Liver (tissue), 3 donors: ENCODE measurements around the gene ZNF544.
A peak's percentile ranks its signal among the peaks of the same experiment; 100 is the strongest.

Experiments
- ATF3 ChIP-seq: IDR thresholded peaks from 2 replicates; pipeline ENCODE4 v1.6.1; 2016; ENCODE audit warnings: antibody characterized with exemption
- GABPA ChIP-seq, 2 donors: IDR thresholded peaks in 1 of 2; conservative IDR thresholded peaks in 1 of 2; 2 replicates each; pipeline ENCODE4 v1.6.1; 2016; ENCODE audit warnings: antibody characterized with exemption in 2 of 2, mild to moderate bottlenecking in 1 of 2, moderate library complexity in 1 of 2
- JUND ChIP-seq, 2 donors: IDR thresholded peaks; 2 replicates each; pipeline ENCODE4 v1.6.1; 2016; ENCODE audit warnings: antibody characterized with exemption in 2 of 2
- MAX ChIP-seq: IDR thresholded peaks from 2 replicates; pipeline ENCODE4 v1.6.1; 2016; ENCODE audit warnings: antibody characterized with exemption
- RXRA ChIP-seq, 2 donors: IDR thresholded peaks; 2 replicates each; pipeline ENCODE4 v1.6.1; 2017 to 2018; ENCODE audit warnings: antibody characterized with exemption in 2 of 2, mild to moderate bottlenecking in 1 of 2
- YY1 ChIP-seq: IDR thresholded peaks from 2 replicates; pipeline ENCODE4 v1.6.1; 2016; ENCODE audit warnings: antibody characterized with exemption, mild to moderate bottlenecking
- ZBTB33 ChIP-seq: IDR thresholded peaks from 2 replicates; pipeline ENCODE4 v1.6.1; 2016; ENCODE audit warnings: antibody characterized with exemption
- TF ChIP-seq, protein P1 (sequence below): fragments of 150-350 bp; IDR thresholded peaks from 2 replicates; pipeline ENCODE4 v1.5.1; 2017; ENCODE audit warnings: improper control_type of control experiment, low read depth, low read length; ENCODE audit not compliant: missing input control
- TF ChIP-seq, protein P2 (sequence below): IDR thresholded peaks from 2 replicates; pipeline ENCODE4 v1.6.1; 2016; ENCODE audit warnings: antibody characterized with exemption, mild to moderate bottlenecking
- donor health status: healthy.
- donor health status: healthy.

DNA sequence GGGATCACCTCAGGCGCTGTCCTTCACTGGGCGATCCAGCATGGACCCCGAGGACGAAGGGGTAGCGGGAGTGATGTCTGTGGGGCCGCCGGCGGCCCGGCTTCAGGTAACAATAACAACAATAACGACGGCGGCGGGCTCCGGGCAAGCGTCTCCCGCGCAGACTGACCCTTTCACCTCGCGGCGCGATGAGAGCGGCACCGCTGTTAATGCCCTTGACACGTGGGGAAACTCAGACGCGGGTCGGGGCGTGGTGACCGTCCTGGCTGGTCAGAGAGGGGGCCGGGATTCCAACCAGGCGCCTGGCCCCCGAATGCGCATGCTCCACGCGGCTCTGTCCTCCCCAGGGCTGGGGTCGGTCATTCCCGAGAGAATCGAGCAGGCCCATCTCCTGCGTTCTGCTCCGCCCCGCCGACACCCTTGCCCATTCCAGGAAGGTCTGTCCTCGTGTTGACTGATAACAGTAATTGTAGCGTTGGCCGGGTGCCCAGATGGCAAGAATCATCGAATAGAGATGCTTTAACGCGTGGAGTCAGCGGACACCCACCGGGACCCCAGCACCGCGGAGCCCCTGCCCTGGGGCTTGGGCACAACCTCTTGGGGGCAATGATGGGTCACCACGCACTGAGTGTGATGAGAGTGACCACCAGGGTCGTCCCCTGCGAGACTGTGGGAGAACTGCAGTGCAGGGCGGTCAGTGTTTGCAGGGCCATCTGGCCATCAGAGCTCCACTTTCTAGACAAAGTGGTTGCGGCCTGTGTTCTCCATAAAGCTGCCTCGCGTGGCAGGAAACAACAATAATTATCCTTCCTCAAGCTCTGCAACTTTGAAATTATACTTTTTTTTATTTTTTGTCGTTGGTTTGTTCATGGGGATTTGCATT is 50.6 kb downstream of the ZNF544 start:
- TF ChIP-seq, protein P1, sequence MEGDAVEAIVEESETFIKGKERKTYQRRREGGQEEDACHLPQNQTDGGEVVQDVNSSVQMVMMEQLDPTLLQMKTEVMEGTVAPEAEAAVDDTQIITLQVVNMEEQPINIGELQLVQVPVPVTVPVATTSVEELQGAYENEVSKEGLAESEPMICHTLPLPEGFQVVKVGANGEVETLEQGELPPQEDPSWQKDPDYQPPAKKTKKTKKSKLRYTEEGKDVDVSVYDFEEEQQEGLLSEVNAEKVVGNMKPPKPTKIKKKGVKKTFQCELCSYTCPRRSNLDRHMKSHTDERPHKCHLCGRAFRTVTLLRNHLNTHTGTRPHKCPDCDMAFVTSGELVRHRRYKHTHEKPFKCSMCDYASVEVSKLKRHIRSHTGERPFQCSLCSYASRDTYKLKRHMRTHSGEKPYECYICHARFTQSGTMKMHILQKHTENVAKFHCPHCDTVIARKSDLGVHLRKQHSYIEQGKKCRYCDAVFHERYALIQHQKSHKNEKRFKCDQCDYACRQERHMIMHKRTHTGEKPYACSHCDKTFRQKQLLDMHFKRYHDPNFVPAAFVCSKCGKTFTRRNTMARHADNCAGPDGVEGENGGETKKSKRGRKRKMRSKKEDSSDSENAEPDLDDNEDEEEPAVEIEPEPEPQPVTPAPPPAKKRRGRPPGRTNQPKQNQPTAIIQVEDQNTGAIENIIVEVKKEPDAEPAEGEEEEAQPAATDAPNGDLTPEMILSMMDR: no peak
- TF ChIP-seq, protein P2, sequence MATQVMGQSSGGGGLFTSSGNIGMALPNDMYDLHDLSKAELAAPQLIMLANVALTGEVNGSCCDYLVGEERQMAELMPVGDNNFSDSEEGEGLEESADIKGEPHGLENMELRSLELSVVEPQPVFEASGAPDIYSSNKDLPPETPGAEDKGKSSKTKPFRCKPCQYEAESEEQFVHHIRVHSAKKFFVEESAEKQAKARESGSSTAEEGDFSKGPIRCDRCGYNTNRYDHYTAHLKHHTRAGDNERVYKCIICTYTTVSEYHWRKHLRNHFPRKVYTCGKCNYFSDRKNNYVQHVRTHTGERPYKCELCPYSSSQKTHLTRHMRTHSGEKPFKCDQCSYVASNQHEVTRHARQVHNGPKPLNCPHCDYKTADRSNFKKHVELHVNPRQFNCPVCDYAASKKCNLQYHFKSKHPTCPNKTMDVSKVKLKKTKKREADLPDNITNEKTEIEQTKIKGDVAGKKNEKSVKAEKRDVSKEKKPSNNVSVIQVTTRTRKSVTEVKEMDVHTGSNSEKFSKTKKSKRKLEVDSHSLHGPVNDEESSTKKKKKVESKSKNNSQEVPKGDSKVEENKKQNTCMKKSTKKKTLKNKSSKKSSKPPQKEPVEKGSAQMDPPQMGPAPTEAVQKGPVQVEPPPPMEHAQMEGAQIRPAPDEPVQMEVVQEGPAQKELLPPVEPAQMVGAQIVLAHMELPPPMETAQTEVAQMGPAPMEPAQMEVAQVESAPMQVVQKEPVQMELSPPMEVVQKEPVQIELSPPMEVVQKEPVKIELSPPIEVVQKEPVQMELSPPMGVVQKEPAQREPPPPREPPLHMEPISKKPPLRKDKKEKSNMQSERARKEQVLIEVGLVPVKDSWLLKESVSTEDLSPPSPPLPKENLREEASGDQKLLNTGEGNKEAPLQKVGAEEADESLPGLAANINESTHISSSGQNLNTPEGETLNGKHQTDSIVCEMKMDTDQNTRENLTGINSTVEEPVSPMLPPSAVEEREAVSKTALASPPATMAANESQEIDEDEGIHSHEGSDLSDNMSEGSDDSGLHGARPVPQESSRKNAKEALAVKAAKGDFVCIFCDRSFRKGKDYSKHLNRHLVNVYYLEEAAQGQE: no peak
- TF ChIP-seq YY1 (peak; percentile 85), MAX (no peak), ZBTB33 (no peak), GABPA (IDR thresholded peaks at IDR 0.05 in 1 of 2, conservative IDR thresholded peaks at IDR 0.05 in 1 of 2) (no peak), RXRA (IDR thresholded peaks at IDR 0.05) (no peak), ATF3 (no peak), JUND (IDR thresholded peaks at IDR 0.05) (no peak)
